ENCODE data around the gene TRMT61A. TPM values are rescaled to one million over a fixed set of nuclear protein-coding genes. Genes with fewer than 3 reads are reported as not detected.
A peak's percentile ranks its signal among the peaks of the same experiment; 100 is the strongest.

The TRMT61A gene
- total RNA-seq, 1 donor from 2014 or later, result 10.8 TPM

DNA sequence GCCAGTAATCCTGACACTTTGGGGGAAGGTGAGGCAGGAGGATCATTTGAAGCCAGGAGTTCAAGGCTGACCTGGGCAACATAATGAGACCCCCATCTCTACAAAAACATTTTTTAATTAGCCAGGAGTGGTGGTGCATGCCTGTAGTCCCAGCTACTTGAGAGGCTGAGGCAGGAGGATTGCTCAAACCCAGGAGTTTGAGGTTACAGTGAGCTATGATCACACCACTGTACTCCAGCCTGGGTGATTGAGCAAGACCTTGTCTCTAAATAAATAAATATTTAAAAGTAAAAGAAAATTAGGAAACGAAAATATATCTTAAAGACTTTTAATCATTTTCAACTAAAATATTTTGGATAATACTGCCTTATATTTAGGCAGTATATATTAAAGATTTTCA lies 32.2 kb upstream of the TRMT61A start:
- Mint-ChIP-seq H3K36me3 (peaks cover 4% of the 10 kb centered on the region), H3K4me1 (ENCODE audit: unreplicated experiment) (peaks cover 8% of the 10 kb centered on the region), H3K4me3 (no peak overlapping the region), H3K27ac (no peak overlapping the region), H3K27me3 (no peaks in the 10 kb centered on the region), H3K9me3 (no peaks in the 10 kb centered on the region)
- DNase-seq (ENCODE audit: extremely low spot score, unreplicated experiment), result no peak
- TF ChIP-seq, protein P1, sequence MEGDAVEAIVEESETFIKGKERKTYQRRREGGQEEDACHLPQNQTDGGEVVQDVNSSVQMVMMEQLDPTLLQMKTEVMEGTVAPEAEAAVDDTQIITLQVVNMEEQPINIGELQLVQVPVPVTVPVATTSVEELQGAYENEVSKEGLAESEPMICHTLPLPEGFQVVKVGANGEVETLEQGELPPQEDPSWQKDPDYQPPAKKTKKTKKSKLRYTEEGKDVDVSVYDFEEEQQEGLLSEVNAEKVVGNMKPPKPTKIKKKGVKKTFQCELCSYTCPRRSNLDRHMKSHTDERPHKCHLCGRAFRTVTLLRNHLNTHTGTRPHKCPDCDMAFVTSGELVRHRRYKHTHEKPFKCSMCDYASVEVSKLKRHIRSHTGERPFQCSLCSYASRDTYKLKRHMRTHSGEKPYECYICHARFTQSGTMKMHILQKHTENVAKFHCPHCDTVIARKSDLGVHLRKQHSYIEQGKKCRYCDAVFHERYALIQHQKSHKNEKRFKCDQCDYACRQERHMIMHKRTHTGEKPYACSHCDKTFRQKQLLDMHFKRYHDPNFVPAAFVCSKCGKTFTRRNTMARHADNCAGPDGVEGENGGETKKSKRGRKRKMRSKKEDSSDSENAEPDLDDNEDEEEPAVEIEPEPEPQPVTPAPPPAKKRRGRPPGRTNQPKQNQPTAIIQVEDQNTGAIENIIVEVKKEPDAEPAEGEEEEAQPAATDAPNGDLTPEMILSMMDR (conservative IDR thresholded peaks at IDR 0.05), result no peak

DNA sequence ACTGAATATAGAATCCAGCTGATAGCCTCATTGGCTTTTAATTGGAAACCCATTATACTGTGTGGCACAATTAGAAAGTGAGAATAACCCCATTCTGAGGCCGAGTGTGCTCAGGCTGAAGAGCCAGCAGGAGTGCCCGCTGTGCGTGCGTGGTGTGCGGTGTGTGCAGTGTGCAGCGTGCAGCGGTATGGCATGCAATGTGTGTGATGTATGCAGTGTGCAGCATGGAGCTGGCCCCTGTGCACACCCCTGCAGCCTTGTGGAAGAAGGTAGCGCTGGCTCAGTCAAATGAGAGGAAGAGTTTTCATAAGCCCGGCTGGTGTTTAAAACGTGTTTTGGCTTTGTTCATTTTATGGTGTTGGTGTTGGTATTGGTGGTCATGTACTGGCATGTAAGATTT lies 29.3 kb upstream of the TRMT61A start:
- H3K9me3 Mint-ChIP-seq, result no peaks in the 10 kb centered on the region
- H3K27ac Mint-ChIP-seq, result peak overlapping the region; percentile 39
- no peak overlapping the region for H3K4me3 Mint-ChIP-seq
- peaks cover 4% of the 10 kb centered on the region for H3K36me3 Mint-ChIP-seq
- H3K27me3 Mint-ChIP-seq, result no peaks in the 10 kb centered on the region
- DNase-seq (ENCODE audit: extremely low spot score, unreplicated experiment), result no peak
- H3K4me1 Mint-ChIP-seq (ENCODE audit: unreplicated experiment), result peaks cover 8% of the 10 kb centered on the region
- TF ChIP-seq, protein P1 (conservative IDR thresholded peaks at IDR 0.05), result no peak

DNA sequence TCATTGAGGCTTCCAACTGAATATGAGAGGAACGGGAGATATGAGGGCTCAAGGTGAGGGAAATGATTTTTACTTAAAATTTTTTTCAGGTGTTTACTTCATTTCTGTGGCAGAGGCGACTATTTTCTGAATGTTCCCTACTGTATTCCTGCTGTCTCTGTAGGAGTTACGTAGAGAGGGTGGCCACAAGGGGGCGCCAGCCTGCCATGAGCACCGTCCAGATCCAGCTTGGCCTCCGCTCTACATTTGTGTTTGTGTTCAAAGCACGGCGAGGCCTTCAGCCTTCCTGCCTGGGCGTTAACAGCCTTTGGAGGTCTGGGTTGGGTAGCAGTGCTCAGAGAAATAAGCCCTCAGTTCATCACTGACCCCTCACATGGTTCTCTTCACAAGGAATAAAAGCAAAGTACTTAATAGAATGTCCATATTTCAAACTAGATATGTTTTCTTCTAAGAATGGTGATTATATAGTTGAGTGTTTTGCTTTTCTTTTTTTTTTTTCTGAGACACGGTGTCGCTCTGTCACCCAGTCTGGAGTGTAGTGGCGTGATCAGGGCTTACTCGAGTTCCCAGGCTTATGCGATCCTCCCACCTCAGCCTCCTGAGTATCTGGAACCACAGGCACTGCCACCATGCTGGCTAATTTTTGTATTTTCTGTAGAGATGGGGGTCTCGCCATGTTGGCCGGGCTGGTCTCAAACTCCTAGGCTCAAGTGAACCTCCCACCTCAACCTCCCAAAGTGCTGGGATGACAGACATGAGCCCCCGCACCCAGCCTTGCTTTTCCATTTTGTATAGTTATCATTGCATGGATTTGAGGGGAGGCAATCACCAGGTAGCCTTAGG lies 28.6 kb upstream of the TRMT61A start:
- H3K4me3 Mint-ChIP-seq, result no peak overlapping the region
- H3K36me3 Mint-ChIP-seq, result peaks cover 10% of the 10 kb centered on the region
- H3K27me3 Mint-ChIP-seq, result no peaks in the 10 kb centered on the region
- peaks cover 8% of the 10 kb centered on the region for H3K4me1 Mint-ChIP-seq (ENCODE audit: unreplicated experiment)
- TF ChIP-seq, protein P1 (conservative IDR thresholded peaks at IDR 0.05), result peak; percentile 99
- DNase-seq (ENCODE audit: extremely low spot score, unreplicated experiment), result peak; percentile 89
- peak overlapping the region; percentile 39 for H3K27ac Mint-ChIP-seq
- H3K9me3 Mint-ChIP-seq, result no peaks in the 10 kb centered on the region

DNA sequence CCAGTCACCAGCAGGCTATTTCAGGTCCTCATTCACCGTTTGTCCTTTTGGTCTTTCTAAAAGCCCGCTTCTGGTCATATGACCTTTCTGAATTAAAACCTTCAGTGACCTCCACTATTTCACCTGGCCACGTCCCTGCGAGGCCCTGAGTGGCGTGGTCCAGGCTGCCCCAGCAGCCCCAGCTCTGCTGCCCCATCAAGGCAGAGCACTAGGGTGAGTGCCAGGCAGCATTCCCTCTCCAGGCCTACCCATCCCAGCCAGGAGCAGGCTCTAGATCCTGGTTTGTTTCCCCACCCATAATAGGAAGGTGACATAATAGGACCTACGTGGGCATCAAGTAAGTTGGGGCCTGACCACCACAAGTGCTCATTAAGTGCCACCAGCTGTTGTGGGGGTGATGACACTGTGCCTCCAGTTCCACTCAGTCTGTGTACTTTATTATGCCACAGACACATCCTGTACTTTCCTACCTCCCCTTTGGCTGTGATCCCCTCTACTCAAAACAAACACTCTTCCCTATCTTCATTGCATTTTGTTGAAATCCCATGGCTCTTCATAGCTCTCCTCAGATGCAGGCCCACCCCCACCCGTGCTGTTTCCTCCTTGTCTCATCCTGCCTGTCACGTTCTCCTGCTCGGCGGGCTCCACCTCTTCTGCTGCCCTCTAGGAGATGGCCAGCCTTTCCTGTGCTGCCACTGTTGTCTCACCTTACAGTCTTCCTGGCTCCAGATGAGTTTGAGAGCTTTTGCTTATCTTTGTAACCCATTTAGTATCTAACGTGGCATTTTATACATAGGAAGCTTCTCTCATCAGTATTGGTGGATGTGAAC lies 27.7 kb upstream of the TRMT61A start:
- no peaks in the 10 kb centered on the region for H3K9me3 Mint-ChIP-seq
- TF ChIP-seq, protein P1 (conservative IDR thresholded peaks at IDR 0.05), result no peak
- H3K27ac Mint-ChIP-seq, result no peak overlapping the region
- H3K4me1 Mint-ChIP-seq (ENCODE audit: unreplicated experiment), result peaks cover 8% of the 10 kb centered on the region
- no peak overlapping the region for H3K4me3 Mint-ChIP-seq
- no peak for DNase-seq (ENCODE audit: extremely low spot score, unreplicated experiment)
- H3K36me3 Mint-ChIP-seq, result peaks cover 12% of the 10 kb centered on the region
- H3K27me3 Mint-ChIP-seq, result no peaks in the 10 kb centered on the region

DNA sequence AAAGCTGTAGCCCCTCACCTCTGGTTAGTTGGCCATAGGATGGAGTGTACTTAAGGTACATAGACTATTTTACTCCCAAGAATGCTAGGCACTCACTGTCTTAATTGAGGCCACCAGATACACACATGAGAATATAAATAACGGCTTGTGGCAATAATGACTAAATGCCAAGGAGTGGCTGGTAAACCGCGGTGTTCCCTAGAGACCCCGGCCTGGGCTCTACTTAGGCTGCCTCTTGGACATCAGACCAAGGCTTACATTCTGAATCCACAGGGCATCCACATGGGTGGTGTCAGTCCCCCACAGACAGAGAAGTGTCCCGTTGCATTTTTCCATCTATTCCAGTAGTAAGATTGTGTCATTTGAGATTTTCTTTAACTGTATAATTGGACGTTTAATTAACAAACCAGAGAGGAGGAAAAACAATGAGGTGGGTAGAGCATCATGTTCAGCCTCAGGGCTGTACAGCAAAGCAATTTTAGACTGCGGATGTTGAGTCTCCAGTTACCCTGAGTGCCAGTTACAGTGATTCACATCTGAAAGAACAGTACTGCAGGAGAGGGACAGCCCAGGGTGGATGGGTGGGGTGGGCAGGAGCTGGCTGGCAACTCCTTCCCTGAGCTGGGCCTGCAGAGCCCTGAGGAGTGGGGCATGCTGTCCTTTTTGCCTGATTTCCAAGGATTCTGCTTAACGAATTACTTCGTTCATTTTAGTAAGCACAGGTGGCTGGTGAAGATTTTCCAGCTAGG lies 26.9 kb upstream of the TRMT61A start:
- TF ChIP-seq, protein P1 (conservative IDR thresholded peaks at IDR 0.05), result no peak
- Mint-ChIP-seq H3K27ac (no peak overlapping the region), H3K4me3 (no peak overlapping the region), H3K9me3 (no peaks in the 10 kb centered on the region), H3K36me3 (peaks cover 12% of the 10 kb centered on the region), H3K27me3 (no peaks in the 10 kb centered on the region), H3K4me1 (ENCODE audit: unreplicated experiment) (peaks cover 8% of the 10 kb centered on the region)
- no peak for DNase-seq (ENCODE audit: extremely low spot score, unreplicated experiment)
